ENCODE measurements around the gene PRR15.

Gene PRR15

DNA sequence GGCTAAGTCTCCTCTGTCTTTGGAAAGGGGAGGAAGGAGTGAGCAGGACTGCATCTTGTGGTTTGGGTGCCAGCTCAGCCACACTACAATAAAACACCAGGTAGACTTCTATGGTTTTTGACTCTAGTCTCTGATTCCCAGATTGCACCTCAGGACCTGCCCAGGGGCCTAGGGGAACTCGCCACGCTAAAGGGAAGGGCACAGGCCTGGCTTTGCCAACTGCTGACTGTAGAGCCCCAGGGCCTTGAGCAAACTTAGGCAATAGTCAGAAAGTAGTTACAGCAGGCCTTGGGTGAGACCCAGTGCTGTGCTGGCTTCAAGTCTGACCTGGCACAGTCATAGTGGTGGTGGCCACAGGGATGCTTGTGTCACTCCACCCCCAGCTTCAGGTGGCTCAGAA lies 24.2 kb upstream of the PRR15 start:
- ChIA-PET CTCF (no interaction called here), POLR2A (no interaction called here)
- no peak for DNase-seq (ENCODE audit: extremely low spot score)
- TF ChIP-seq, protein P1, sequence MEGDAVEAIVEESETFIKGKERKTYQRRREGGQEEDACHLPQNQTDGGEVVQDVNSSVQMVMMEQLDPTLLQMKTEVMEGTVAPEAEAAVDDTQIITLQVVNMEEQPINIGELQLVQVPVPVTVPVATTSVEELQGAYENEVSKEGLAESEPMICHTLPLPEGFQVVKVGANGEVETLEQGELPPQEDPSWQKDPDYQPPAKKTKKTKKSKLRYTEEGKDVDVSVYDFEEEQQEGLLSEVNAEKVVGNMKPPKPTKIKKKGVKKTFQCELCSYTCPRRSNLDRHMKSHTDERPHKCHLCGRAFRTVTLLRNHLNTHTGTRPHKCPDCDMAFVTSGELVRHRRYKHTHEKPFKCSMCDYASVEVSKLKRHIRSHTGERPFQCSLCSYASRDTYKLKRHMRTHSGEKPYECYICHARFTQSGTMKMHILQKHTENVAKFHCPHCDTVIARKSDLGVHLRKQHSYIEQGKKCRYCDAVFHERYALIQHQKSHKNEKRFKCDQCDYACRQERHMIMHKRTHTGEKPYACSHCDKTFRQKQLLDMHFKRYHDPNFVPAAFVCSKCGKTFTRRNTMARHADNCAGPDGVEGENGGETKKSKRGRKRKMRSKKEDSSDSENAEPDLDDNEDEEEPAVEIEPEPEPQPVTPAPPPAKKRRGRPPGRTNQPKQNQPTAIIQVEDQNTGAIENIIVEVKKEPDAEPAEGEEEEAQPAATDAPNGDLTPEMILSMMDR (IDR thresholded peaks at IDR 0.05; ENCODE audit: control extremely low read depth, extremely low read depth, low read depth, missing control alignments): no peak

DNA sequence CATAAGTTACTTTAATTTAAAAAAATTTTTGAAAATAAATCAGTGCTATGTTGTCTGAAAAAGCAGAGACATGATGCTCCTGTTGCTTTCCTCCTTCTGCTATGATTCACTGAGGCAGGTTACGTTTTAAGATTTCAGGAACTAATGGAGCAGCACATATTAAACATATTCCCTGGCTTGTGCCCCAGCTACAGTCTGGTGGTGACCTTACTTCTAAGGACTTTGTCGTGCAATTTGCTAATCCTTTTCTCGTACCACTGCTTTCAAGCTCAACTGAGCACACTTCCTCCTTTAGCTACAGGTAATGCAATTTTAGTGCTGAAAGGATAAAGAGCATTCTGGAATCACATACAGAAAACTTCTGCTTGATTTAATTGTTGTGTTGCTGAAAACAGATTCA lies 16.2 kb upstream of the PRR15 start:
- TF ChIP-seq, protein P1 (IDR thresholded peaks at IDR 0.05; ENCODE audit: control extremely low read depth, extremely low read depth, low read depth, missing control alignments): no peak
- DNase-seq (ENCODE audit: extremely low spot score): no peak
- CTCF ChIA-PET: no interaction called here
- POLR2A ChIA-PET: no interaction called here

DNA sequence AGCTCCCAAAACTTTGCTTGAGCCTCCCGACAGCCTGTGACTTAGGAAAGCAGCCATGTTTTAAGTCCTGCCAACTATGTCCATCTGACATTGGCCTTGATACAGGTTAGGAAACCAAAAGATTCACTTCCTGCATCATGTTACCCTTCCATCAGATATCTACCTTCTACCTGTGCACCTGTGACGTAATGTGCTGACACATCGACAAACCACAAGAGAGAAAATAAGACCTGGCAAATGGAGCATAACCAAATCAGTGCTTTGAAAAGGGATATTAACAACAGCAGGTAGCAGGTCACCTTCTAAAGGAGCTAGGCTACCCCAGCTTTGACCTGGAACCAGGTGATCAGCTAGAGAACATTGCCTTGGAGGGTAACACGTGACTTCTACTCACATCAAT lies 14.8 kb upstream of the PRR15 start:
- POLR2A ChIA-PET: no interaction called here
- TF ChIP-seq, protein P1 (IDR thresholded peaks at IDR 0.05; ENCODE audit: control extremely low read depth, extremely low read depth, low read depth, missing control alignments): no peak
- no peak for DNase-seq (ENCODE audit: extremely low spot score)
- CTCF ChIA-PET: interaction anchor here (0.8 kb wide), 1 partner anchor 8 kb away, joined by 3 read pairs; no protein-coding TSS in a partner anchor

DNA sequence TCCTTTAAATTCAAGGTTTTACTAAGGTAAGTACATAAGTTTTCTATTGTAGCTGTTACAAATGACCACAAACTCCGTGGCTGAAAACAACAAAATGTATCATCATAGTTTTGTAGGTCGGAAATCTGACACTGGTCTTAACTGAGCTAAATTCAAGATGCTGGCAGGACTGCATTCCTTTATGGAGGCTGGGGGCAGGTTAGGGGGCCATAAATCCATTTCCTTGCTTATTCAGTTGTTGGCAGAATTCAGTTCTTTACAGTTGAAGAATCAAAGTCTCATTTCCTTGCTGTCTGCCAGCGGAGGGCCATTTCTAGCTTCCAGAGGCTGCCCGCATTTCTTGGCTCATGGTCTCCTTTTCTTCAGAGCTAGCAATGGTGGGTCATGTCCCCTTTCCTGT lies 11.2 kb upstream of the PRR15 start:
- TF ChIP-seq, protein P1 (IDR thresholded peaks at IDR 0.05; ENCODE audit: control extremely low read depth, extremely low read depth, low read depth, missing control alignments): no peak
- CTCF ChIA-PET: no interaction called here
- no peak for DNase-seq (ENCODE audit: extremely low spot score)
- POLR2A ChIA-PET: no interaction called here

DNA sequence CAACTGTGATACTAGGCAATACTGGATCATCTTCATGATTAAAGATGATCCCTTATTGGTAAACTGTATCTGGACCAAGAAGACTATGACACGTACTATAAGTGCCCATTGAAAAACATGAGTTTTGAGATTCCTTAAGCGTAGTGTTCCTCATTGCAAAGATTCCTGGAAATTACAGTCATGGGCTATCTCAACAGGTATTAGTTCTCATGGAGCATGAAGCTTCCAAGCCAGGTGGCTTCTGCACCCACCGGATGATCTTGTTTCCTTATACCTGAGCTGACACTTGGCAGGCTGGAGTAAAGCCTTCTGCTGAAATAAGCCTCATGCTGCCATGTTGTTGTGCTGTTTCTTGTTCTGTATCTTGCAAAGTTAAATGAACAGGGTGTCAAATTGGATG lies 8.6 kb upstream of the PRR15 start:
- TF ChIP-seq, protein P1 (IDR thresholded peaks at IDR 0.05; ENCODE audit: control extremely low read depth, extremely low read depth, low read depth, missing control alignments): no peak
- DNase-seq (ENCODE audit: extremely low spot score): no peak
- ChIA-PET POLR2A (no interaction called here), CTCF (no interaction called here)

DNA sequence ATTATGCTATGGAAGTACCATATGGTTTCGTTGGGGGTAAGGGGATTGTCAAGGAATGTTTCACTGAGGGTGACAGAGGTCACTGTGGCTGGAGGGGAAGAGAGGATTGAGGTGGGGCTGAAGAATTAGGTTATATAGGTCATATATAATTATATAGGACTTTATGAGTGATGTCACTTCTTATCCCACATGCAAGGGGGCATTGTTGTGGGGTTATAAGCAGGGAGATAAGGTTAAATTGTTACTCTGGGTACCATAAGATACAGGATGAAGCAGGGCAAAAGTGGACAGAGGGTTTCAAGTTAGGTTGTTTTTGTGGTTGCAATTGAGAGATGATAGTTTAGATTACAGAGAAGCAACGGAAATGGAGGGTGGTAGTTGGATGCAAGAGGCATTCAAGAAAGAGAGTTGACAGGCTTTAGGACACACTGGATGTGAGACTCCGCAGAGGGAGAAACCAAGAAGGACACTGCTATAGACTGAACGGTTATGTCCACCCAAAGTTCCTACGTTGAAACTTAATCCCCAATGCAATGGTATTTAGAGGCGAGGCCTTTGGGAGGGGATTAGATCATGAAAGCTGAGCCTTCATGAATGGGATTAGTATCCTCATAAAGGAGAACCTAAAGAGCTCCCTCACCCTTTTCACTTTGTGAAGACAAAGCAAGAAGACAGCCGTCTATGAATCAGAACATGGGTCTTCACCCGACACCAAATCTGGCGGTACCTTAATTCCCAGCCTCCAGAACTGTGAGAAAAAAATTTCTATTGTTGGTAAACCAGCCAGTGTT lies 7.0 kb upstream of the PRR15 start:
- DNase-seq (ENCODE audit: extremely low spot score): no peak
- POLR2A ChIA-PET: no interaction called here
- TF ChIP-seq, protein P1 (IDR thresholded peaks at IDR 0.05; ENCODE audit: control extremely low read depth, extremely low read depth, low read depth, missing control alignments): no peak
- CTCF ChIA-PET: interaction anchor here (1.2 to 1.5 kb wide), 2 partner anchors 8 to 634 kb away, joined by 3 read pairs; no protein-coding TSS in a partner anchor

Measured in GM10248 (cell line).